ENCODE measurements around the gene EID1.
"Not testable (repeated sequence)": the region's sequence is repeated elsewhere in the genome, so short reads cannot be mapped to it uniquely, and the experiment has no call there.

EID1 gene

GRCh38 chr15:48869966-48870365, 8.0 kb upstream of the EID1 start:
- ATAC-seq (no peak), DNase-seq (no peak)

- DNase-seq (no peak), ATAC-seq (no peak)
These were observed 6.4 kb upstream of the EID1 start for GRCh38 chr15:48871542-48871941.

- DNase-seq: no peak
- ATAC-seq: no peak
These were observed 5.3 kb upstream of the EID1 start for GRCh38 chr15:48872632-48873031.

- no peak for ATAC-seq
- DNase-seq: no peak
These were observed 2.5 kb upstream of the EID1 start for GRCh38 chr15:48875241-48875960.

- no peak for DNase-seq
- ATAC-seq: no peak
These were observed 1.9 kb upstream of the EID1 start for GRCh38 chr15:48876057-48876456.

- DNase-seq (no peak), ATAC-seq (no peak)
These were observed 2.2 kb downstream of the EID1 start for GRCh38 chr15:48880070-48880634.

- ATAC-seq (no peak), DNase-seq (no peak)
These were observed 5.8 kb downstream of the EID1 start for GRCh38 chr15:48883699-48884098.

- DNase-seq (no peak), ATAC-seq (no peak)
These were observed 9.2 kb downstream of the EID1 start for GRCh38 chr15:48887144-48887543.

GRCh38 chr15:48888191-48888590, 10.3 kb downstream of the EID1 start:
- ATAC-seq: peak; percentile 74
- no peak for DNase-seq

GRCh38 chr15:48888836-48889235, 10.9 kb downstream of the EID1 start:
- DNase-seq: no peak
- ATAC-seq: no peak

GRCh38 chr15:48889925-48890324, 12.0 kb downstream of the EID1 start:
- ATAC-seq (no peak), DNase-seq (no peak)

- no peak for DNase-seq
- no peak for ATAC-seq
These were observed 12.5 kb downstream of the EID1 start for GRCh38 chr15:48890375-48890972.

GRCh38 chr15:48891232-48891765, 13.4 kb downstream of the EID1 start:
- no peak for ATAC-seq
- no peak for DNase-seq

- ATAC-seq (no peak), DNase-seq (no peak)
These were observed 15.4 kb downstream of the EID1 start for GRCh38 chr15:48893311-48893710.

- ATAC-seq (peak; percentile 61), DNase-seq (no peak)
These were observed 19.2 kb downstream of the EID1 start for GRCh38 chr15:48896869-48897814.

GRCh38 chr15:48898032-48898431, 20.1 kb downstream of the EID1 start:
- no peak for DNase-seq
- no peak for ATAC-seq

GRCh38 chr15:48898446-48898845, 20.5 kb downstream of the EID1 start:
- DNase-seq: no peak
- no peak for ATAC-seq

- no peak for ATAC-seq
- DNase-seq: no peak
These were observed 21.9 kb downstream of the EID1 start for GRCh38 chr15:48899793-48900192.

- no peak for DNase-seq
- ATAC-seq: no peak
These were observed 26.8 kb downstream of the EID1 start for GRCh38 chr15:48904758-48905157.

GRCh38 chr15:48905216-48905615, 27.3 kb downstream of the EID1 start:
- ATAC-seq (no peak), DNase-seq (no peak)

GRCh38 chr15:48905847-48906246, 27.9 kb downstream of the EID1 start:
- DNase-seq: no peak
- peak; percentile 57 for ATAC-seq

- ATAC-seq, DNase-seq: not testable (repeated sequence)
These were observed 31.4 kb downstream of the EID1 start for GRCh38 chr15:48909313-48909712.
